HG03571 (cell line): ENCODE measurements around the gene TANK.

Experiments used
- ATAC-seq: cut with Tn5 transposase; IDR thresholded peaks from one replicate; pipeline ENCODE4 v1.9.1; 2021; ENCODE audit not compliant: unreplicated experiment

TANK gene

DNA sequence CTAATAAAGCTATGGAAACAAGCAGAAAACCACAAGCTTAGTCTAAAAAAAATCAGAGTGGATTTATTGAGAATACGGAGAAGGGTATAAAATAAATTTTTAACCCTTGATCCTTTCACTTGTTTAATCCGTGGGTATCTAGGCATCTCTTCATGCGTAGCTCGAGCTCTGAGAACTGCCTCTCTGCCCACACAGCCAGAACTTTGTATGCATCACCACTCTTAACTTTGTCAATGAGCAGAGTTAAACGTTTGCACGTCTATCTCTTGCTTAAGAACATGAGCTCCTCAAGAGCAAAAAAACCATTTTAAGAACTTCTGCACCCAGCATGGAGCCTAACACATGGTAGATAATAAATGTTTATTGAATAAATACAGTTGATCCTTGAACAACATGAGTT lies 26.9 kb upstream of the TANK start:
- no peak for ATAC-seq

DNA sequence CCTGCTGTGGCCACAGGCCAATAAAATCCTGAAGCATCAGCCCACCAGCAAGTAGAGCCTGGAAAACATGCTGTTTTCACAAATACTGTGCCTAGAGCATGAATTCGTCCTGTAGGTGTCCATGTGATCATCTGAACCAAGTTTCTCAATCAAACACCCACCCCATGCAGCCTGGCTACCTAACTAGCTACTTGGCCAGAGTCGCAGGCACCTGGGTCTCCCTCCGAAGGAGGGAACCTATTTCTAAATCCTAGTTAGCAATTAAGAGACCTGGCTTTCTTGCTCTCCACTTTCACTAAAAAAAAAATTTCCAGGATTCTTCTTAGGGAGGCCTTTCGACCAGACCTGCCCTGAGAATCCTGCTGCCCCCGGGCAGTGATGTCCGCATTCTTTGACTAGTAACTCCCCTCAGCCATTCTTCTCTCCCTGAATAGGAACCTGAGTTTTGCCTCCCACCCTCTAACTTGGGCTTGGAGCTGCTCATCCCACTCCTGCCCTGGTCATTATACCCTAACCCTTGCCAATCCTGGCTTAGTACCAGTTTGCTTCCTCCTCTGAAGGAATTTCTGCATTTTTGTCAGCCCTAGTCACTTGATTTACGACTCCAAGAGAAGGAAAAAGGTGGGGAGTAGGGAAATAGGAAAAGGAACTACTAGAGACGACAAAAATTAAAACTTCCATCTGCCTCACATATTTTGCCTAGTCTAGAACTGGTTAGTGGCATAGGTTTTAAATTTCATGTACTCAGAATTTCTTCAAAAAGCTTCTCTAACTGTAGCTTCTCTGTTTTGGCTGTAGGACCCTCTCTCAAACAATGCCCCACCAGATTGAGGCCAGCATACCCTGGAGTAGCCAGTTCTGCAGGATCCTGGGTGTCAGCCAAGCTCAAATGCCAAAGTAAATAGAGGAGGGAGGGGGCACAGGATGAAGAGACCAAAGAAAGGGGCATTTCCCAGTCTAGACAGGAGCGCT lies 25.4 kb upstream of the TANK start:
- ATAC-seq: no peak

DNA sequence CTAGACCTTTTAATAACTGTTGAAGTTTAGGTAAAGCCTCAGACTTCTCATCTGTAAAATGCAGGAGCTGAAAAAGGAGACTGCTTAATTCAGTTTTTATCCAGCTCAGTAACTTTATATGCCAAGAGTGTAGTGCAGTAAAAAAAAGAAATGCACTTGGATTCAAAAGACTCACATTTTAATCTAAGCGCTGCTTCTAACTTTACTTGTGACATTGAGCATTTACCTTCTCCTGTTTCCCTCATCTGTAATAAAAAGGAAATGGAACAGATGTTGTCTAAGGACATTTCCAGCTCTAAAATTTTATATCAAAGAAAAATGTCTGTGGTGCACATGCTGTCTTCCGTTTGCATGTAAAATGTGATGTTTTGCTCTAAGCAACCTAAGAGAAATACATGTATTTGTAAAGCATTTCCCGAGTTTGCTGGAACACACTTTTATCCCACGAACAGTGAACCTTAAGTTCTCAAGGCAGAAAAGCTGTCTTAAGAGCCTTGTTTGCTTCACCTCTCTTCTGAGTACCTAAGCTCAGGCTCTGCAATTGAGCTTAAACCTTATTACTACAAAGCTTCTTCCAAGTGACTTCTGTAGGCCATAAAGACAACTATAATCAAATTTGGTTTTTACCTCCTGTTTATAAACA lies 24.2 kb upstream of the TANK start:
- ATAC-seq: no peak

DNA sequence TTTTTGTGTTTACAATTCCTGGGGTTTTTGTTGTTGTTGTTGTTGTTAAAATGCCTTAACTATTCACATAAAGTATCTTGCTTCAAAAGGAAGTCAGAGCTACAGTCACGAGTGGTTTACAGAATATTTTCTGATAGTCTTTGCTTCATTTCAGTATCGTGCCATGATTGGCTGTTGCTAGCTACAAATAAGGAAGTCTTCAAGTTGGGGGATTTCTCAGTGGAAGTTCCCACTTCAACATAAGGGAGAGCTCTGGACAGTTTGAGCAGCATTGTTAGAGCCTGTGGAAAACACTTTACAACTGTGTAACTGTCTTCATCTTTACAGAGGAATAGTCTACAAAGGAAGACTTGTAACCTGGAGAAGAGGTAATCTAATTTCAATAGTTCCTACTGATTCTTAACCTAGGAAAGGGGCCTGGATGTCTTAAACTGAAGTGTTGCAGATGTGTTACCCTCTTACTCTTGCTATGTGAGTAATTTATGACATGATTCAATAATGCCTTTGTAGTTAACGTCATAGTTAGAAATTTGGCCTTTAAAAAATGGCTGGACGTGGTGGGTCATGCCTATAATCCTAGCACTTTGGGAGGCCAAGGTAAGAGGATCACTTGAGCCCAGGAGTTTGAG lies 23.4 kb upstream of the TANK start:
- ATAC-seq: peak; percentile 81

DNA sequence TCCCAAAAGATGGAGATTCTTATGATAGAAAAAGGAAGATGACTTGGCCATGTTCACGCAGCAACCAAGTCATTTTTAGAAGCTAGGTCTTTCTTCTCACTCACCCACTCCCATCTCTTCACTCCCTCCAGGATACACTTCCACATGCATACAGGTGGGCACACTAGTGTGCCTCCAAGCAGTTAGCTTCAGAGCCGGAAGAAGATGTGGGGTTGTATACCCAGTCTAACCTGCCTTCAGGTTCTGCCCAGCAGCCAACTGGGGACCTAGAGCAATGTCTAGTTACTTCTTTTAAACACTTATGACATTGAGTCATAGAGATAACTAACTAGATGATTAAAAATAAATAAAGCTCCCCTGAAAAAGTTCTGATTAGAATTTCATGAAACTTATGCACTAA lies 21.8 kb upstream of the TANK start:
- no peak for ATAC-seq

DNA sequence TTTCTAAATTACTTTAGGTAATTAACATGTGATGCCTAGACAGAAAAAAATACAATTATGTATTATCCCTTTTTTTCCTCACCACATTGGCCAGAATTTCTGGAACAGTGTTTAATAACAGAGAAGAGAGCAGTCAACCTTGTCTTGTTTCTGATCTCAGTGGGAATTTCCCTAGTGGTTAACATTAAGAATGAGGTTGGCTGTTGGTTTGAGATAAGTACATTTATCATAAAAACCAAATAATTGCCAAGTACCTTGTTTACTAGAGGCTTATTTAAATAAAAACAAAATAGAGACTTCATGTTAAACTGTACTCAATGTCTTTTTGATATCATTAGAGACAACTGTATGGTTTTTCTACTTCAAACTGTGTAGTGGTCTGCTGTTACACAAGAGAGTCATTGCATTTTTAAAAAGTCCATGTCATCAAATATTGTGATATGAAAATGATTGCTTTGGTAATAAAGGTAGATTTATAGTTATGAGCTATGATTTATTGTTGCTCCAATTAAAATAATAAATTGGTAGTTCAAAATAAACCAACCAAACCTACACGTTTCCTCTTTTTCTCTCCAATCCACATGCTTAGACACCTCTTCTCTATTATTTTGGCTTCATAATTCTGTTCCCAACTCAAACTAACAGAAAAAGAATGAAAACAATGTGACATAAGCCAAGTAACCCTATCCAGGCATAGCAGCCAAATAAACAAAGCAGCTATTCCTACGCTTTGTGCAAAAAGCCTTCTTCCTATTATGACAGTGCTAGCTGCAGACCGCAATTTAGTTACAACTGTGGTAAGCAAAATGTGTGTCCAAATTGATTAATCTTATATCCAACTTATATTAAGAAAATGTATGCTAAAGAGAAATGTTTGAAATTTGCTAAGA lies 20.9 kb upstream of the TANK start:
- ATAC-seq: no peak

DNA sequence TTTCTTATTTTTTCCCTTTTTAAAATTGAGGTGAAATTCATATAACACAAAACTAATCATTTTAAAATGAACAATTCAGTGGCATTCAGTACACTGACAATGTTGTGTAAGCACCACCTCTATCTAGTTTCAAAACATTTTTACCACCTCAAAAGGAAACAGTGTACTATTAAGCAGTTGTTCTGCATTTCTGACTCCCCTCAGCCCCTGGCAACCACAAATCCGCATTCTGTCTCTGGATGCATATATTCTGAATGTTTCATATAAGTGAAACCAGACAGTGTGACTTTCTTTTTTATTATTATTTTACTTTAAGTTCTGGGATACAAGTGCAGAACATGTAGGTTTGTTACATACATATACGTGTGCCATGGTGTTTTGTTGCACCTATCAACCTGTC lies 19.2 kb upstream of the TANK start:
- peak; percentile 45 for ATAC-seq

GRCh38 chr2:161146209-161146775 lies 13.9 kb upstream of the TANK start:
- ATAC-seq: no peak

GRCh38 chr2:161146996-161147395 lies 13.2 kb upstream of the TANK start:
- ATAC-seq: no peak

GRCh38 chr2:161147856-161148255 lies 12.4 kb upstream of the TANK start:
- ATAC-seq: peak; percentile 75

GRCh38 chr2:161150704-161151103 lies 9.5 kb upstream of the TANK start:
- no peak for ATAC-seq

DNA sequence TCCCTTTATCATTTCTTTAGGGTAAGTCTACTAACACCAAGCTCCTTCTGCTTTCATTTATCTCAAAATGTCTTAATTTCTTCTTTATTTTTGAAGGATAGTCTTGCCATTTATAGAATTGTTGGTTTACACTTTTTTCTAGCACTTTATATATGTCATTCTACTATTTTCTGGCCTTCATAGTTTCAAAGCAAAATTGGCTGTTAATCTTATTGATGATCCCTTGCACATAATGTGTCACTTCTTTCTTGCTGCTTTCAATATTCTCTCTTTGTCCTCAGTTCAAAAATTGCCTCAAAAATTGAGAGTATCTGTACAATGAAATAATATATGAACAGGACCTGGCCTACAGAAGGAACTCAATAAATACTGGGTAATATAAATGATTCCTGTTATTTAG lies 7.9 kb upstream of the TANK start:
- no peak for ATAC-seq

GRCh38 chr2:161158882-161159281 lies 1.3 kb upstream of the TANK start:
- no peak for ATAC-seq

- peak; percentile 20 for ATAC-seq
These were observed 587 bp upstream of the TANK start for GRCh38 chr2:161159456-161160225.

DNA sequence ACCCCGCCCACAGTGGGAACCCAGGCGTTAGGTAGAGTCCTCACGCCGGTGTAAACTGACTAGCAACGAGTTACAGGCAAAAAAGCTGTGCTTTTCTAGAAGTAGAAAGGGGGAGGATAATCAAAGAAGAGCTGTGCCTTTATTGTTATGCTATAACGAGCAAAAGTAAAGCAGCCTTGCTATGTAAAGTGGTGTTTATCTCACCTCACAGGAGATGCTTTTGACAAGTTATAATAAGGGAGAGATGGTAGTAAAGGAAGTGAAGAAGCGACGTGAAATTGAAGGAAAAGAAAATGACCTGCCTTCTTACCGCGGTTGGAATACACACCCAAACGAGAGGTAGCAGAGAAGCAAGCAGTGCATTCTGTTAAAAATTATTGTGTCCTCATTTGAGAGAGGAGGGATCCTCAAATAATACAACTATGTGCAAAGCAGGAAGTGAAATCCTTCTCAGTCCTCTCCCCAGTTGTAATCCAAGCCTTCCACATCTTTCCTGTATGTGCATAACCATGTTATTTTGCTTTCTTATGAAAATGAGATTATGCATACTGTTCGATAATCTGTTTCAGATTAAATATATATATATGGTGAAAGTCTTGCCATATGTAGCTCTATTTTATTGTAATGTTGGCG lies 962 bp downstream of the TANK start:
- no peak for ATAC-seq

GRCh38 chr2:161163440-161163839 lies 3.2 kb downstream of the TANK start:
- ATAC-seq: no peak

GRCh38 chr2:161164161-161164560 lies 3.9 kb downstream of the TANK start:
- ATAC-seq: no peak

DNA sequence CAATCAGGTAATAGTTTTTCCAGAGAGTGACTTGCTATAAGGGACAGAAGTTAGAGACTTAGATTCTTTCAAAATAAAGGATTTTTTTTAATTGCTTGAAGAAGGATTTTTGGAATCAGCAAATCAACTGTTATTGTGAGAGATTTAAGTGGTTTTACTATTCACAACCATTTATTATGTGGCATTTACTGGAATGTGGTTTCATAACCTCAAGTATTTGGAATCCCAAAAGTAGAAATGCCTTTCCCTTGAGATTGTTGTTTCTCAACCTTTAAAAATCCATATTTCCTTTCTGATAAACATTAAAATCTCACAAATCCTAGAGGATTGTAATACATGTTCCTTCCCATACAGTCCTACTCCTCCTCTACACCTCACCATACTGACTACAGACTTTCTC lies 5.0 kb downstream of the TANK start:
- no peak for ATAC-seq

DNA sequence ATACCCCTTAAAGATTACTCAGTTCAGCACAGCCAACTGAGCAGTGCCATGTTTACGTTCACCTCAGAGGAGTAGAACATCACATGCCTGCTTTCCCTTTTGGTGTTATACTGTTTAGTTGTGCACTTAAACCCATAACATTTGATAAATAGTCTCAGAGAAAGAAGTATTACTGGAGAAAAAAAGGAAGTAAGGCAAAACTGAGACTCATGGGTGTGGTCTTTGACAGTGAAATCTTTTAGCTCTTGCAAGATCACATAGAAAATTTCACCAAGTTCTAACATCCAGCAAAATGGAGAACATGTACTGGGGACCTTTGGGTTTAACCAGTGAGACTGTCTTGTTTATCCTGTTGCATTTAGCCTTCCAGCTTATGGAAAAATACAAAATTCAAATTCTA lies 5.6 kb downstream of the TANK start:
- peak; percentile 25 for ATAC-seq
